Activated naive CD8-positive, alpha-beta T cell treated with anti-CD3 and anti-CD28 coated beads, Interleukin-2, amount 10 ng/mL, durations not matched to agents 7 days and 5 days (primary cell): ENCODE data around the gene UBE2G2. TPM values are rescaled to one million over a fixed set of nuclear protein-coding genes. Genes with fewer than 3 reads are reported as not detected.

Experiments used
- ATAC-seq: fragments of 150-1000 bp; cut with Tn5 transposase; one replicate; pipeline ENCODE4 v1.10.0; 2021; ENCODE audit warnings: low read depth, moderate library complexity
- POLR2A ChIA-PET: fragments of 350-600 bp; sonication (Branson Sonifier 250); formaldehyde crosslinking; loops from one replicate; lab custom pipeline; 2021; ENCODE audit warnings: antibody characterized with exemption; lab: Charles Lee
- DNase-seq: peaks from one replicate; pipeline ENCODE4 v3.0.0; 2021
- H3K27ac Mint-ChIP-seq: one replicate; pipeline ENCODE4 v1.8.0; 2022; ENCODE audit warnings: mild to moderate bottlenecking, mixed read lengths
- H3K27me3 Mint-ChIP-seq: one replicate; pipeline ENCODE4 v1.8.0; 2022; ENCODE audit warnings: mild to moderate bottlenecking, moderate library complexity, mixed read lengths
- H3K36me3 Mint-ChIP-seq: one replicate; pipeline ENCODE4 v1.8.0; 2021; ENCODE audit warnings: mild to moderate bottlenecking, mixed read lengths
- H3K4me1 Mint-ChIP-seq: one replicate; pipeline ENCODE4 v1.8.0; 2021; ENCODE audit warnings: mixed read lengths
- H3K4me3 Mint-ChIP-seq: one replicate; pipeline ENCODE4 v1.8.0; 2022; ENCODE audit warnings: mild to moderate bottlenecking, moderate library complexity, mixed read lengths
- H3K9me3 Mint-ChIP-seq: one replicate; pipeline ENCODE4 v1.8.0; 2021; ENCODE audit warnings: mixed read lengths
- total RNA-seq, 2 experiments: library from RNA; stranded (reverse); gene quantifications; one replicate each; pipeline ENCODE4 v1.2.3, GENCODE V29; 2021

The UBE2G2 gene
- total RNA-seq, 2 experiments from 2014 or later = 111 TPM

DNA sequence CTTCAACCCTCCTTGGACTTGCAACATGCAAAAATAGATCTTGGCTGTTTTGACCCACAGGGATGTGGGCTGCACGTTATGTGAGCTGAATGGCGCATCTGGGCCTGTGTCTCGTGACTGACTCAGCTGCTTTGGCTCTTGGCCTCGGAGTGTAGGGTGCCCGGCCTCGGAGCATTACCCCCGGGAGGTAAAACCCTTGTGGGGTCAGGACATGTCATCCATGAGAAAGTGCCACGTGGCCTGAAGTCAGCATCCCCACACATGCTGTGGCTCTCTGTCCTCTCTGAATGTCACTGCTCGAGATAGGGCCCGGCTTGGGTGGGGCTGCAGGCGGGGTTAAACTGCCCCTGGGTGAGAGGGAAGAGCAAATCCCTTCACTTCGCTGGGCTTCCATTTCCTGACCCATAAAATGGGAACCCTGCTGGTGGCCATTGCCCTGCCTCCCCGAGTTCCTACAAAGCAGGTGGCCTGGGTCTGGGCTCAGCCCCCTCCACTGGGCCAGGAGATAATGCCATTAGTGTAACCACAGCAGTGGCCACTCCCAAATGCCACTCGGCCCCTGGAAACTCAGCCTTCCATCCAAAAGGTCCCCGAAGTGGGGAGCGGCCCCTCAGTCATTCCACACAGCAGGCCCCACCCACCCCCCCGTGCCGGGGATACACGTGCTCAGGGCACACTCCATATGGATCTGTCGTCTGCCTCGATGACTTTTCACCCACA, 67.4 kb downstream of the UBE2G2 start:
- no peaks in the 10 kb centered on the region for H3K4me1 Mint-ChIP-seq
- no peaks in the 10 kb centered on the region for H3K36me3 Mint-ChIP-seq
- peaks cover 4% of the 10 kb centered on the region for H3K27me3 Mint-ChIP-seq
- H3K9me3 Mint-ChIP-seq = peaks cover 8% of the 10 kb centered on the region
- DNase-seq (no peak), ATAC-seq (no peak)
- POLR2A ChIA-PET = no interaction called here
- no peak overlapping the region for H3K4me3 Mint-ChIP-seq
- no peak overlapping the region for H3K27ac Mint-ChIP-seq

DNA sequence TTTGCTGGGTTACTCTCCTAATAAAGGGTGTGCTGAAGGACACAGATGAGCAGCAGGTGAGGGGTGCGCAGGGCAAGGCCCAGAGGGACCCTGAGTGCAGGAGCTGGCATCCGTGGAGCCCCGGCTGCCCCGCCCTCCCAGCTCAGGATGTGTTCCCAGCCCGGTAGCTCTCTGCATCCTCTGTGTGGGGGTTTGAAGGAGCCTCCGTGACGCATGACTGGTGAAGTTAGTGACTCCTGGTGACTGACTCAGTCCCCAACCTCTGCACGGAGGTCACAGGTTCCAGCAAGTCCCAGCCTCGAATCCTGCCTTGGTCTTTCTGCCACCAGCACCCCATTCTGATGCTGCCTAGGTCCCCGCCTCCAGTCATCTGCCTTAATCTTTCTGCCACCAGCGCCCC, 68.7 kb downstream of the UBE2G2 start:
- no peaks in the 10 kb centered on the region for H3K36me3 Mint-ChIP-seq
- peaks cover 6% of the 10 kb centered on the region for H3K9me3 Mint-ChIP-seq
- ATAC-seq (no peak), DNase-seq (no peak)
- no peak overlapping the region for H3K27ac Mint-ChIP-seq
- peaks cover 5% of the 10 kb centered on the region for H3K27me3 Mint-ChIP-seq
- H3K4me1 Mint-ChIP-seq = no peaks in the 10 kb centered on the region
- POLR2A ChIA-PET = no interaction called here
- no peak overlapping the region for H3K4me3 Mint-ChIP-seq

DNA sequence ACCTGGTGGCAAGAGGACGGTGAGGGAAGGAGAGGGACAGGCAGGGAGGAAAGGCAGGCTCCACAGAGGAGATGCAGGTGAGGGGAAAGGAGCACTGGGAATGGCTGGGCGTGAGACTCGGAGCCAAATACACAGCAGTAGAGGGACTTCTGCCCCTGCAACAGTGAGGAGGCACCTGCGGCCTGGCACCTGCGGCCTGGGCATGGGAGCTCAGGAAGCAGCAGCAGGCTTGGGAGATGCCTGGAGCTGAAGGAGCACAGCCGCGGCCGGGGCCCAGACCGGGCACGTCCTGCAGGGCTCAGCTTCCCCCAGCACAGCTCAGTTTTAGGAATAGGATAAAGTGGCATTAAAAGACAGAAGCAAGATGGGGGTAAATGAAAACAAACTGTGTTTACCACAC, 69.4 kb downstream of the UBE2G2 start:
- Mint-ChIP-seq H3K27me3 (peaks cover 1% of the 10 kb centered on the region), H3K4me3 (no peak overlapping the region), H3K36me3 (no peaks in the 10 kb centered on the region), H3K9me3 (peaks cover 1% of the 10 kb centered on the region), H3K27ac (no peak overlapping the region), H3K4me1 (no peaks in the 10 kb centered on the region)
- ATAC-seq = no peak
- POLR2A ChIA-PET = no interaction called here
- no peak for DNase-seq

- Mint-ChIP-seq H3K9me3 (no peaks in the 10 kb centered on the region), H3K4me1 (no peaks in the 10 kb centered on the region), H3K36me3 (no peaks in the 10 kb centered on the region), H3K27ac (no peak overlapping the region), H3K27me3 (peaks cover 4% of the 10 kb centered on the region), H3K4me3 (no peak overlapping the region)
- no peak for ATAC-seq
- POLR2A ChIA-PET = no interaction called here
- DNase-seq = no peak
Observed at GRCh38 chr21:44730951-44731579, 70.6 kb downstream of the UBE2G2 start.

DNA sequence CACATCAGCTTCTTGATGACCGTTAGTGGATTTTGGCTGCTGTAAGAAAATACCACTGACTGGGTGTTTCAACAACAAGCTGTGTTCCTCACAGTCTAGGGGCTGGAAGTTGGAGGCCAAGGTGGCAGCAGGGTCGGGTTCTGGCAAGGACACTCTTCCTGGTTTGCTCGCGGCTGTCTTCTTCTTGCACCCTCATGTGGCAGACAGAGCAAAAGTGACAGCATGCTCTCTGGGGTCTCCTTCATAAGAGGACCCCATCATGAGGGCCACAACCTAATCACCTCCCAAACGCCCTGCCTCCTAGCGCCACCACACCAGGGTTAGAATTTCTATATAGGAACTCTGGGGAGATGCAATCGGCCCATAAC, 71.6 kb downstream of the UBE2G2 start:
- no peak for ATAC-seq

GRCh38 chr21:44729336-44730027, 72.1 kb downstream of the UBE2G2 start:
- no peak overlapping the region for H3K4me3 Mint-ChIP-seq
- H3K27ac Mint-ChIP-seq = no peak overlapping the region
- H3K27me3 Mint-ChIP-seq = peaks cover 19% of the 10 kb centered on the region
- H3K4me1 Mint-ChIP-seq = no peaks in the 10 kb centered on the region
- H3K36me3 Mint-ChIP-seq = no peaks in the 10 kb centered on the region
- no peaks in the 10 kb centered on the region for H3K9me3 Mint-ChIP-seq
- POLR2A ChIA-PET = no interaction called here
- DNase-seq = no peak
- ATAC-seq = no peak

More for the DNA sequence above, 71.6 kb downstream of the UBE2G2 start:
- Mint-ChIP-seq H3K4me1 (no peaks in the 10 kb centered on the region), H3K27me3 (peaks cover 14% of the 10 kb centered on the region), H3K27ac (no peak overlapping the region), H3K4me3 (no peak overlapping the region), H3K36me3 (no peaks in the 10 kb centered on the region), H3K9me3 (no peaks in the 10 kb centered on the region)
- no peak for DNase-seq
- POLR2A ChIA-PET = no interaction called here

DNA sequence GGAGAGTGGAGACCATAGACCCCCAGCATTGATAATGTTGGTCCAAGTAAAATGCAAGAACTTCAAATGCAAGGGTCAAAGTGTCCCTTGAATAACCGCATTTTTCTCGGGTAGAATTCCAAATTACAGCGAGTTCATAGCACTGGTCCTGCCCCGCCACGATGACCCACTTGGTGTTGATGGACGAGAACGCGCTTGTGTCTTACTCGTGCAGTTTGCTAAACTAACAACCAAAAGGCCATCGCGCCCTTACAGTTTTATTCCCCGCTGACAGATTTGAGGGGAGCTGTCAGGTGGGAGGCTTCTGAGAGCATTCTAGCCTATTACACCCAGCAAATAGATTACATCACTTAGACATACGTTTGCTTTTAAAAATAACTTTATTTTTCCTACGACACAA, 72.9 kb downstream of the UBE2G2 start:
- Mint-ChIP-seq H3K4me1 (peaks cover 2% of the 10 kb centered on the region), H3K4me3 (no peak overlapping the region), H3K27ac (no peak overlapping the region), H3K9me3 (no peaks in the 10 kb centered on the region), H3K36me3 (no peaks in the 10 kb centered on the region), H3K27me3 (peaks cover 24% of the 10 kb centered on the region)
- ATAC-seq (no peak), DNase-seq (no peak)
- POLR2A ChIA-PET = no interaction called here

DNA sequence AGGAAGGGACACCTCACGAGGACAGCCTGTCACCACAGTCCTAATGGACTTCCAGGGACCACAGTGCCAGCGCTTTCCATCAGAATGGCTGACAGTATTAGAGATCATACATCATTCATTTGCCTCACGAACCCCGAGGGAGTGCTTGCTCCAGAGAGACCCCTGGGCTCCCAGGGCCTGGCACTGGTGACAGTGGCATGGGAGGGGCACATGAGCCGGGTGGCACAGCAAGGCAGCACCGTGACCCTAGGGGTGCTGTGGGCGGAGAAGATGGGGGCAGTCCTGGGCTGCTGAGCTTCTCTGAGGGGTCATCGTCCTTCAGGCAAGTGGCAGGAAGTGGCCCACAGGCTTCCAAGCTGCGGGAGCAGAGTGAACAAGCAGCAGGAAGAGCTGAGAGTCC, 73.9 kb downstream of the UBE2G2 start:
- ATAC-seq (no peak), DNase-seq (no peak)
- POLR2A ChIA-PET = no interaction called here
- no peak overlapping the region for H3K4me3 Mint-ChIP-seq
- H3K27me3 Mint-ChIP-seq = peaks cover 30% of the 10 kb centered on the region
- H3K36me3 Mint-ChIP-seq = no peaks in the 10 kb centered on the region
- peaks cover 7% of the 10 kb centered on the region for H3K4me1 Mint-ChIP-seq
- H3K9me3 Mint-ChIP-seq = no peaks in the 10 kb centered on the region
- no peak overlapping the region for H3K27ac Mint-ChIP-seq

DNA sequence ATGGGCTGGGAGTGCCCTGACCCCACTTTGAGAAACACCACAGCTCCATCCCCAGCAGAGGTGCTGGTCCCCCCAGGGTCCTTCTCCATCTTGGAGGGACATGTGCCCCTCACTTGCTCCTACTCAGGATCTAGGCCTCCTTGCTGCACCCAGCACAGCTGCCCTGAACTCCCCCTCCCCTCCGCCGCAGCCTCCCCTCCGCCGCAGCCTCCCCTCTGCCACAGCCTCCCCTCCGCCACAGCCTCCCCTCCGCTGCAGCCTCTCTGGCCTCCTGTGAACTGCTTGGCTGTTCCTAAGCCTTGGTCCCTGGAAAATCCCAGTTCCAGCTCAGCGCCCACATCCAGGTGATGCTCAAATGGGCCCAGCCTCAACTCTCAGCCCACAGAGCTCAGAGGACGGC, 74.3 kb downstream of the UBE2G2 start:
- Mint-ChIP-seq H3K9me3 (no peaks in the 10 kb centered on the region), H3K36me3 (no peaks in the 10 kb centered on the region), H3K4me1 (peaks cover 9% of the 10 kb centered on the region), H3K27ac (no peak overlapping the region), H3K4me3 (no peak overlapping the region), H3K27me3 (peaks cover 34% of the 10 kb centered on the region)
- POLR2A ChIA-PET = no interaction called here
- ATAC-seq = no peak
- DNase-seq = no peak

GRCh38 chr21:44726826-44727225, 74.8 kb downstream of the UBE2G2 start:
- no peak for DNase-seq
- H3K4me1 Mint-ChIP-seq = peaks cover 9% of the 10 kb centered on the region
- POLR2A ChIA-PET = no interaction called here

GRCh38 chr21:44724926-44725325, 76.7 kb downstream of the UBE2G2 start:
- DNase-seq = no peak
- H3K36me3 Mint-ChIP-seq = no peaks in the 10 kb centered on the region
- POLR2A ChIA-PET = no interaction called here
- no peak overlapping the region for H3K4me3 Mint-ChIP-seq
- H3K27ac Mint-ChIP-seq = no peak overlapping the region
- H3K4me1 Mint-ChIP-seq = peaks cover 9% of the 10 kb centered on the region
- peaks cover 55% of the 10 kb centered on the region for H3K27me3 Mint-ChIP-seq
- no peak for ATAC-seq
- no peaks in the 10 kb centered on the region for H3K9me3 Mint-ChIP-seq

More at GRCh38 chr21:44726826-44727225, 74.8 kb downstream of the UBE2G2 start:
- H3K27ac Mint-ChIP-seq = no peak overlapping the region
- no peak overlapping the region for H3K4me3 Mint-ChIP-seq
- ATAC-seq = no peak
- H3K36me3 Mint-ChIP-seq = no peaks in the 10 kb centered on the region
- no peaks in the 10 kb centered on the region for H3K9me3 Mint-ChIP-seq
- H3K27me3 Mint-ChIP-seq = peaks cover 39% of the 10 kb centered on the region

GRCh38 chr21:44724196-44724595, 77.4 kb downstream of the UBE2G2 start:
- no peaks in the 10 kb centered on the region for H3K36me3 Mint-ChIP-seq
- DNase-seq (no peak), ATAC-seq (no peak)
- POLR2A ChIA-PET = no interaction called here
- H3K27ac Mint-ChIP-seq = no peak overlapping the region
- H3K4me1 Mint-ChIP-seq = peaks cover 9% of the 10 kb centered on the region
- no peaks in the 10 kb centered on the region for H3K9me3 Mint-ChIP-seq
- peak overlapping the region; percentile 47 for H3K4me3 Mint-ChIP-seq
- peaks cover 60% of the 10 kb centered on the region for H3K27me3 Mint-ChIP-seq

- H3K4me1 Mint-ChIP-seq = peaks cover 9% of the 10 kb centered on the region
- peak overlapping the region; percentile 56 for H3K4me3 Mint-ChIP-seq
- H3K36me3 Mint-ChIP-seq = no peaks in the 10 kb centered on the region
- DNase-seq = peak; percentile 44
- H3K27me3 Mint-ChIP-seq = peaks cover 66% of the 10 kb centered on the region
- no peak overlapping the region for H3K27ac Mint-ChIP-seq
- POLR2A ChIA-PET = no interaction called here
- no peaks in the 10 kb centered on the region for H3K9me3 Mint-ChIP-seq
- ATAC-seq = peak; percentile 54
Observed at GRCh38 chr21:44723177-44724131, 78.2 kb downstream of the UBE2G2 start.
